K562 (cell line): ENCODE results near the gene PFKFB2. TPM values are rescaled to one million over a fixed set of nuclear protein-coding genes. Genes with fewer than 3 reads are reported as not detected.

Source experiments
- EZH2 ChIP-seq: IDR thresholded peaks from 2 replicates; pipeline ENCODE4 v1.6.1; 2012; ENCODE audit warnings: low read depth, mild to moderate bottlenecking, inconsistent platforms, low read length, borderline replicate concordance
- HNRNPH1 ChIP-seq: fragments of 200-400 bp; formaldehyde crosslinking; optimal IDR thresholded peaks from 2 replicates; pipeline ENCODE3; 2017; ENCODE audit warnings: low read depth, mild to moderate bottlenecking, low read length, moderate library complexity
- ZNF124 ChIP-seq: sonication (generic); formaldehyde crosslinking; IDR thresholded peaks from 2 replicates; pipeline ENCODE4 v1.8.1; 2022; ENCODE audit warnings: missing genetic modification reagents
- ZNF282 ChIP-seq: sonication (generic); formaldehyde crosslinking; IDR thresholded peaks from 2 replicates; pipeline ENCODE4 v1.8.1; 2023; ENCODE audit warnings: missing genetic modification reagents
- ZNF316 ChIP-seq: fragments of 450-650 bp; IDR thresholded peaks from 2 replicates; pipeline ENCODE4 v1.6.1; 2016
- polyA plus RNA-seq, 8 experiments: library from polyadenylated mRNA; depleted of rRNA in 4 of 8; stranded (reverse) in 5 of 8; unstranded in 3 of 8; fragments of >200 nt; fragmentation: Nextera tagmentation in 2 of 8; fragmentation: Illumina TruSeq in 1 of 8; extraction: Ambion mirVana in 2 of 8; extraction: Trizol in 1 of 8; gene quantifications; 2 replicates each; pipeline versions ENCODE4 v1.2.1 to v1.2.3, GENCODE V29; 2011 to 2014; ENCODE audit warnings: inconsistent platforms in 1 of 8, missing spikeins in 1 of 8
- total RNA-seq, 7 experiments: library from RNA; depleted of rRNA in 6 of 7; stranded (reverse); fragments of >200 nt in 6 of 7; fragmentation: Illumina TruSeq in 2 of 7; extraction: Trizol in 2 of 7; gene quantifications; 2 replicates each; pipeline versions ENCODE4 v1.2.1 to v1.2.3, GENCODE V29; 2011 to 2021; ENCODE audit warnings: low replicate concordance in 1 of 7
- TF ChIP-seq, protein P1 (sequence below), 2 experiments: fragments of 450-650 bp; IDR thresholded peaks; 2 replicates each; pipeline ENCODE4 v1.6.1; 2016
- TF ChIP-seq, protein P2 (sequence below), 2 experiments: fragments of 150-350 bp in 1 of 2; IDR thresholded peaks; 2 replicates each; pipeline ENCODE4 v1.6.1; 2012 to 2016; ENCODE audit warnings: low read depth in 2 of 2, low read length in 2 of 2, mild to moderate bottlenecking in 1 of 2, moderate library complexity in 1 of 2
- TF ChIP-seq, protein P3 (sequence below): sonication (generic); formaldehyde crosslinking; IDR thresholded peaks from 2 replicates; pipeline ENCODE4 v1.8.0; 2022; ENCODE audit warnings: mild to moderate bottlenecking, missing genetic modification reagents
- TF ChIP-seq, protein P4 (sequence below): sonication (generic); formaldehyde crosslinking; IDR thresholded peaks from 2 replicates; pipeline ENCODE4 v1.9.0; 2022; ENCODE audit warnings: mild to moderate bottlenecking, missing genetic modification reagents

Gene PFKFB2
- total and polyA plus RNA-seq, 9 of the 15 experiments (the other 6 are each of a cell fraction or from before 2014, with no cell fraction given) = 6.9 to 26.0 (median 16.4) TPM

DNA sequence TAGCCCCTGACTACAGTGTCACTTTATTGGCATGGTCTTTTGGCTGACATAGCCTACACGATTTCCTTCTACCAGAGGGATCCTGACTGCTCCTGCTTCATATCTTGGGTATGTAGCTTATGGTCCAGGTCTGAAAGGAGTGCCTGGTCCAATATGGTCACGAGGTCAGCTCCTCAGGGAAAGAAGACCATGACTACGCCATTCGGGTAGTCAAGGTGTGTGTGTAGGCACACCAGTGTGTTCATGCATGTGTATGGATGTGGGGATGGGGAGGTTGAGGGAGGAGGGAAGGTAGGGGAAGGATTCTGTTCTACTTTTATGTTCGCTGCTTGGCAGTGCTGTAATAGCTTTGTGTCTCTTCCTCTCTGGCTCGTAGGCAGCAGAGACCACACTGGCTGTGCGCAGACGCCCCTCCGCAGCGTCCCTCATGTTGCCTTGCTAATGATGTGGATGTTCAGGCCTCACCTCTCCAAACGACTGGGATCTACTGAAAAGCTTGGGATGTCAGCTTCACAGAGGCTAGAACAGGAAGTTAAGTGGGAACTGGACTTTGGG lies 25.6 kb downstream of the PFKFB2 start (continued):
- TF ChIP-seq, protein P1, sequence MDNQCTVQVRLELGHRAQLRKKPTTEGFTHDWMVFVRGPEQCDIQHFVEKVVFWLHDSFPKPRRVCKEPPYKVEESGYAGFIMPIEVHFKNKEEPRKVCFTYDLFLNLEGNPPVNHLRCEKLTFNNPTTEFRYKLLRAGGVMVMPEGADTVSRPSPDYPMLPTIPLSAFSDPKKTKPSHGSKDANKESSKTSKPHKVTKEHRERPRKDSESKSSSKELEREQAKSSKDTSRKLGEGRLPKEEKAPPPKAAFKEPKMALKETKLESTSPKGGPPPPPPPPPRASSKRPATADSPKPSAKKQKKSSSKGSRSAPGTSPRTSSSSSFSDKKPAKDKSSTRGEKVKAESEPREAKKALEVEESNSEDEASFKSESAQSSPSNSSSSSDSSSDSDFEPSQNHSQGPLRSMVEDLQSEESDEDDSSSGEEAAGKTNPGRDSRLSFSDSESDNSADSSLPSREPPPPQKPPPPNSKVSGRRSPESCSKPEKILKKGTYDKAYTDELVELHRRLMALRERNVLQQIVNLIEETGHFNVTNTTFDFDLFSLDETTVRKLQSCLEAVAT (IDR thresholded peaks at IDR 0.05) = no peak
- TF ChIP-seq ZNF282 (CRISPR knock-in tag) = 0 out of 2 replicates have a peak, but pooled peaks have one; percentile 47
- no peak for TF ChIP-seq HNRNPH1
- peak; percentile 69; the same call in 1 of the 2 replicates for TF ChIP-seq ZNF124 (CRISPR knock-in tag)
- TF ChIP-seq, protein P2, sequence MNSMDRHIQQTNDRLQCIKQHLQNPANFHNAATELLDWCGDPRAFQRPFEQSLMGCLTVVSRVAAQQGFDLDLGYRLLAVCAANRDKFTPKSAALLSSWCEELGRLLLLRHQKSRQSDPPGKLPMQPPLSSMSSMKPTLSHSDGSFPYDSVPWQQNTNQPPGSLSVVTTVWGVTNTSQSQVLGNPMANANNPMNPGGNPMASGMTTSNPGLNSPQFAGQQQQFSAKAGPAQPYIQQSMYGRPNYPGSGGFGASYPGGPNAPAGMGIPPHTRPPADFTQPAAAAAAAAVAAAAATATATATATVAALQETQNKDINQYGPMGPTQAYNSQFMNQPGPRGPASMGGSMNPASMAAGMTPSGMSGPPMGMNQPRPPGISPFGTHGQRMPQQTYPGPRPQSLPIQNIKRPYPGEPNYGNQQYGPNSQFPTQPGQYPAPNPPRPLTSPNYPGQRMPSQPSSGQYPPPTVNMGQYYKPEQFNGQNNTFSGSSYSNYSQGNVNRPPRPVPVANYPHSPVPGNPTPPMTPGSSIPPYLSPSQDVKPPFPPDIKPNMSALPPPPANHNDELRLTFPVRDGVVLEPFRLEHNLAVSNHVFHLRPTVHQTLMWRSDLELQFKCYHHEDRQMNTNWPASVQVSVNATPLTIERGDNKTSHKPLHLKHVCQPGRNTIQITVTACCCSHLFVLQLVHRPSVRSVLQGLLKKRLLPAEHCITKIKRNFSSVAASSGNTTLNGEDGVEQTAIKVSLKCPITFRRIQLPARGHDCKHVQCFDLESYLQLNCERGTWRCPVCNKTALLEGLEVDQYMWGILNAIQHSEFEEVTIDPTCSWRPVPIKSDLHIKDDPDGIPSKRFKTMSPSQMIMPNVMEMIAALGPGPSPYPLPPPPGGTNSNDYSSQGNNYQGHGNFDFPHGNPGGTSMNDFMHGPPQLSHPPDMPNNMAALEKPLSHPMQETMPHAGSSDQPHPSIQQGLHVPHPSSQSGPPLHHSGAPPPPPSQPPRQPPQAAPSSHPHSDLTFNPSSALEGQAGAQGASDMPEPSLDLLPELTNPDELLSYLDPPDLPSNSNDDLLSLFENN (IDR thresholded peaks at IDR 0.05; ENCODE audit: low read depth in 2 of 2, low read length in 2 of 2) = no peak
- TF ChIP-seq EZH2 = no peak
- TF ChIP-seq, protein P3, sequence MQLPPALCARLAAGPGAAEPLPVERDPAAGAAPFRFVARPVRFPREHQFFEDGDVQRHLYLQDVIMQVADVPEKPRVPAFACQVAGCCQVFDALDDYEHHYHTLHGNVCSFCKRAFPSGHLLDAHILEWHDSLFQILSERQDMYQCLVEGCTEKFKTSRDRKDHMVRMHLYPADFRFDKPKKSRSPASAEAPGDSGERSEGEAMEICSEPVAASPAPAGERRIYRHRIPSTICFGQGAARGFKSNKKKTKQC (CRISPR knock-in tag) = 0 out of 2 replicates have a peak, but pooled peaks have one; percentile 53
- TF ChIP-seq, protein P4, sequence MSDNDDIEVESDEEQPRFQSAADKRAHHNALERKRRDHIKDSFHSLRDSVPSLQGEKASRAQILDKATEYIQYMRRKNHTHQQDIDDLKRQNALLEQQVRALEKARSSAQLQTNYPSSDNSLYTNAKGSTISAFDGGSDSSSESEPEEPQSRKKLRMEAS (CRISPR knock-in tag) = 0 out of 2 replicates have a peak, but pooled peaks have one; percentile 28
- no peak for TF ChIP-seq ZNF316
